OCI-LY1 (cell line): Measurements from ENCODE around the gene POLR2I.

Source experiments
- CTCF ChIP-seq: fragments of 200-600 bp; sonication (generic), shearing (Covaris generic); IDR thresholded peaks from 2 replicates; pipeline ENCODE4 v1.5.1; 2017; ENCODE audit warnings: mild to moderate bottlenecking, antibody characterized with exemption, low read length, moderate library complexity, mixed read lengths
- EZH2 ChIP-seq: fragments of 200-600 bp; sonication (generic), shearing (Covaris generic); IDR thresholded peaks from 2 replicates; pipeline ENCODE4 v1.8.0; 2017; ENCODE audit warnings: borderline replicate concordance, mixed run types, mild to moderate bottlenecking, antibody characterized with exemption, low read length, moderate library complexity, mixed read lengths

- TF ChIP-seq CTCF = no peak
- no peak for TF ChIP-seq EZH2
Measured at GRCh38 chr19:36121486-36122124, 6.9 kb upstream of the POLR2I start.
